T-helper 1 cell treated with Interleukin-12 subunit alpha and Interleukin-12 subunit beta and Interleukin-4 antibody, amounts not matched to agents 30 ng/mL and 1 ng/mL, for 36 hours (primary cell): Measurements from ENCODE around the gene BTBD9. TPM values are rescaled to one million over a fixed set of nuclear protein-coding genes. Genes with fewer than 3 reads are reported as not detected.
"Not testable (repeated sequence)": the region's sequence is repeated elsewhere in the genome, so short reads cannot be mapped to it uniquely, and the experiment has no call there.

ENCODE experiments used
- intact Hi-C: fragments of 100-400 bp; cut with micrococcal nuclease; formaldehyde crosslinking; loops from one replicate; pipeline ENCODE4 v1.15.1; 2024
- total RNA-seq: library from RNA; stranded (reverse); gene quantifications from 2 replicates; pipeline ENCODE4 v1.2.3, GENCODE V29; 2022

Gene BTBD9
- total RNA-seq, 1 donor from 2014 or later, result 21.7 TPM

- intact Hi-C loops, result no loop called here
Observed at GRCh38 chr6:38650207-38650752, 10.6 kb upstream of the BTBD9 start.

- intact Hi-C loops, result no loop called here
Observed at GRCh38 chr6:38649744-38650143, 10.0 kb upstream of the BTBD9 start.

GRCh38 chr6:38648629-38649028 is 8.9 kb upstream of the BTBD9 start:
- intact Hi-C loops, result no loop called here

DNA sequence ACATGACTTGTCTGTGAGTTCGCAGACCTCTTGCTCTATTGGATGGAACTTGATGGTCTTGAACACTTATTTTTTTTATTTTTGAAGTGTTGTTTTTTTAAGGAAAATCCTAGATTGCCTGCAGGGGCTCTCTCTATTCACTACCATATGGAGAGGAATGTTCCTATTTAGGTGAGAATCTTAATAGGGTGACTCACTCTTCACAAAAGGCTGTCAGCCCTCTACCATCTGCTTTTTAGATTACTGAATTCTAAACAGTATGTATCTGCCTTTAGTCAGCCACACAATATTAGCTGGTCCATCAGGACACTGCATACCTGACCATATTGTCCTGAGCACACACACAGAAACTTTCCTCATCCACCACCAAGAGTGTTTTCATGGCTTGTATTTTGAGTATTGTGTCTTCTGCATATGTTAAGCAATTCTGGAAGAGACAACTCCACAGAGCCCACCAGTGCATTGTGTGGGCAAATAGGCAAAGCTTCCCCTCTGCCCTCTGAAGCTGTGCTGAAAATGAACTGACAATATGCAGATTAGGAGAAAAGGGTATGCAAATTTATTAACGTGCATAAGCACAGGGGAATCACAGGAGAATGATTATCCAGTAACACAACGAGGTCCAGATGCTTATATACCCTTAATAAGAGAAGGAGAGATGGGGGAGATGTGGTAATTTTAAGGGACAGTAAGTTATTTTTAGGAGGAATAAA is 6.6 kb upstream of the BTBD9 start:
- intact Hi-C loops, result no loop called here

DNA sequence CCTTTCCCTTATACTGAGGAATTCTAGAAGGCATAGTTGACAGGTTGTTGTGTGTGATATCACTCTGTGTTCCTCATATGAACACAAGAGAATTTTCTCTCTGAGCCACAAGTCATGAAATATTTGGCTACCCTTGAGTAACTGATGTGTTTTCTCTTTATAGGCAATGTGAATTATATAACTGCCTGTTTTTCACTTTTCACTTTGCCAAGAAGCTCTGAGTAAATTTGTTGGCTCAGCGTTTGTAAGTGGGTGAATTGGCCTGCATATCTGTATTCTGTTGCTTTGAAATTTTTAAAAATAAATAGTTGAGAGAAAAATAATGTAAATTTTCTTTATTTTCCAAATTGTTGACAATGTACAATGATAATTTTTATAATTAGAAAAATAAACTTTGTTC is 5.2 kb upstream of the BTBD9 start:
- intact Hi-C loops, result no loop called here

- intact Hi-C loops, result loop anchor here (1.0 kb wide), 2 partner anchors 32 to 63 kb away; partner anchors contain the start of gene GLO1
Observed at GRCh38 chr6:38640216-38640909, 634 bp upstream of the BTBD9 start.

DNA sequence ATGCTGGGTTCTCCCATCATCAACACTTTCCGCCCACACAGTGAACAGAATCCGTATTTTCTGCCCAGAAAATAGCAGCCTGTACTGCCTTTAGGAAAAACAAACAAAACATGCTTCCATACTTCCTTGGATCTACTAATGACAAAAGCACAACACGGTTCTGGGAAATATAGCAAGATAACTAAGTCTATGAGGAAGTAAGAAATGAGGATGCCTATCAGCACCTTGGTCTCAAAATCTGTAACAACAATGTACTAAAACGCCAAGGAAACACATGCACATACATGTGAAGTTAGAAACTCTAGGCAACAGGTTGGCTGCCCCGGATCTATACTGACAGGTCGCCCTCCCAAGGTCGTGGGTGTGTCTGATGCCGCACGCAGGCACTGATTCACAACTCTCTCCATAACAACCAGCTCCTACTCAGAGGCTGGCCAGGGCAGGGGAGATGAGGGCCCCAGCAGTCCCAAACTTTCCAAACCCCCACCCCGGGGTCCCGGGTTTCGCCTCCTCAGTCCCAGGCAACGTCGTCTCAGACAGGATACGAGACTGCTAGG is 710 bp downstream of the BTBD9 start:
- intact Hi-C loops, result loop anchor here (1.0 to 5.0 kb wide), 5 partner anchors 67 to 1206 kb away; partner anchors contain the start of genes CMTR1, SAYSD1 and ZFAND3

DNA sequence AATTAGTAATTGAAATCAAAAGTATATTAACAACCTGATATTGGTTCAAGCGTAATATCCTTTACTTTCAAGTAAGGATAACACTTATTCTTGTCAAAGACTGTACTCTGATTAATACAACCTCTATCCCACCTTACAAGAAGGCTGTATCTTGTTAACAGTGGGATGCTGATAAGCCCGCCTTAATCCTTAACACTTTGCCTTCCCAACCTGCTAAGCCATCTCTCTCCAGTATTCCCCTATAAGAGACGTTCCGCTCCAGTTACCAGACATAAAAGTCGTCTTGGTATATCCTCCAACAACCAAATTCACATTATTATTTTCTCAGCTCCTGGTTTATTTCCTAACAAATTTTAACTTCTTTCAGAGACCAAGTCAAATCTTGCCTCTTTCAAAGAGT is 2.0 kb downstream of the BTBD9 start:
- intact Hi-C loops, result loop anchor here (2.0 to 5.0 kb wide), 2 partner anchors 75 to 820 kb away; partner anchors contain the start of gene ZFAND3

GRCh38 chr6:38636027-38636426 is 3.7 kb downstream of the BTBD9 start:
- intact Hi-C loops, result loop anchor here (5.0 kb wide), 1 partner anchor 819 kb away; the partner anchor contains the start of gene ZFAND3

GRCh38 chr6:38634518-38634917 is 5.2 kb downstream of the BTBD9 start:
- intact Hi-C loops, result no loop called here

- intact Hi-C loops, result no loop called here
Observed at GRCh38 chr6:38632490-38632889, 7.2 kb downstream of the BTBD9 start.

GRCh38 chr6:38631186-38631783 is 8.4 kb downstream of the BTBD9 start:
- intact Hi-C loops, result no loop called here

- intact Hi-C loops, result no loop called here
Observed at GRCh38 chr6:38625217-38625616, 14.5 kb downstream of the BTBD9 start.

GRCh38 chr6:38619342-38619741 is 20.4 kb downstream of the BTBD9 start:
- intact Hi-C loops, result not testable (repeated sequence)

- intact Hi-C loops, result not testable (repeated sequence)
Observed at GRCh38 chr6:38618301-38618700, 21.4 kb downstream of the BTBD9 start.

DNA sequence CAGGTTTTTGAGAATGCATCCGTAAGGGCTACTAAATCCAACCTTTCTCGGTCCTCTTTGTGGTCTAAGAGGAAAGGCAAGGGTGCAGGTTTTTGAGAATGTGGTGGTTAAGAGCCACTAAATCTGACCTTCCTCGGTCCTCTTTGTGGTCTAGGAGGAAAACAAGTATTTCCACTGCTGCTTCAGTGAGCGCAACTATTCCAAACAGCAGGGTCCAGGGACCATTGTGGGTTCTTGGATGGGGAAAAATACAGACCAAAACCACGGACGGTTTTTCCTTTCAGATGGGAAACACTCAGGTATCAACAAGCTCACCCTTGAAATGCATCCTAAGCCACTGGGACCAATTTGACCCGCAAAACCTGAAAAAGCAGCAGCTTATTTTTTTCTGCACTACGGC is 21.9 kb downstream of the BTBD9 start:
- intact Hi-C loops, result no loop called here

- intact Hi-C loops, result no loop called here
Observed at GRCh38 chr6:38612143-38612965, 27.4 kb downstream of the BTBD9 start.

- intact Hi-C loops, result no loop called here
Observed at GRCh38 chr6:38610050-38610625, 29.6 kb downstream of the BTBD9 start.

DNA sequence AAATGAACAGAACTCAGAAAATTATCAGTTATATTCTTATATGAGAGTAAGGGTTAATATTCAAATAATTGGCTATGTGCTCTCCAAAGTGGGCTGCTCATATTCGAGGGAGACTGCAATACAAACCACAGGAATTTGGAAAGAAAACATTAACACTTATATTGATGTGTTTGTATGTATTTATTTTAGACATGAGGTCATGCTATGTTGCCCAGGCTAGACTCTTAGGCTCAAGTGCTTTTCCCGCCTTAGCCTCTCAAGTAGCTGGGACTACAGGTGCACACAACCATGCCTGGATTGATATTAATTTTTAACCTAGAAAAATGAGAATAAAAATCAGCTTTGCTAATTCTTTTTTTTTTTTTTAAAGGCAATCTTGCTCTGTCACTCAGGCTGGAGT is 35.0 kb downstream of the BTBD9 start:
- intact Hi-C loops, result no loop called here

- intact Hi-C loops, result no loop called here
Observed at GRCh38 chr6:38603966-38604365, 35.8 kb downstream of the BTBD9 start.
